Neutrophil (primary cell): ENCODE data around the gene B9D1.

Source experiments
- H3K27ac ChIP-seq: fragments of 200-600 bp; sonication (generic); 2 replicates; pipeline ENCODE4 v1.5.1; 2016; ENCODE audit warnings: mild to moderate bottlenecking, moderate library complexity
- H3K27me3 ChIP-seq: fragments of 200-600 bp; sonication (generic); 2 replicates; pipeline ENCODE4 v1.6.0; 2016; ENCODE audit warnings: mild to moderate bottlenecking
- H3K36me3 ChIP-seq: fragments of 200-600 bp; sonication (generic); 2 replicates; pipeline ENCODE4 v1.5.1; 2017
- H3K4me1 ChIP-seq, 2 experiments: fragments of 200-600 bp in 1 of 2; sonication (generic) in 1 of 2; 1 replicate in 1 of 2; 2 replicates in 1 of 2; pipeline versions ENCODE4 v1.5.1 to v1.6.1; 2013 to 2016; ENCODE audit warnings: low read depth in 1 of 2, low read length in 1 of 2, mild to moderate bottlenecking in 1 of 2, moderate library complexity in 1 of 2; ENCODE audit not compliant: control insufficient read depth in 1 of 2, insufficient read depth in 1 of 2
- H3K4me3 ChIP-seq, 2 experiments: fragments of 200-600 bp in 1 of 2; sonication (generic) in 1 of 2; 1 replicate in 1 of 2; 2 replicates in 1 of 2; pipeline ENCODE4 v1.5.1; 2013 to 2016; ENCODE audit warnings: low read depth in 1 of 2, low read length in 1 of 2, mild to moderate bottlenecking in 1 of 2, moderate library complexity in 1 of 2
- H3K9me3 ChIP-seq: fragments of 200-600 bp; sonication (generic); 2 replicates; pipeline ENCODE4 v1.5.1; 2016
- TF ChIP-seq, protein P1 (sequence below): fragments of 200-600 bp; sonication (generic); IDR thresholded peaks from 2 replicates; pipeline ENCODE4 v1.5.1; 2016; ENCODE audit warnings: antibody characterized with exemption

Gene B9D1

DNA sequence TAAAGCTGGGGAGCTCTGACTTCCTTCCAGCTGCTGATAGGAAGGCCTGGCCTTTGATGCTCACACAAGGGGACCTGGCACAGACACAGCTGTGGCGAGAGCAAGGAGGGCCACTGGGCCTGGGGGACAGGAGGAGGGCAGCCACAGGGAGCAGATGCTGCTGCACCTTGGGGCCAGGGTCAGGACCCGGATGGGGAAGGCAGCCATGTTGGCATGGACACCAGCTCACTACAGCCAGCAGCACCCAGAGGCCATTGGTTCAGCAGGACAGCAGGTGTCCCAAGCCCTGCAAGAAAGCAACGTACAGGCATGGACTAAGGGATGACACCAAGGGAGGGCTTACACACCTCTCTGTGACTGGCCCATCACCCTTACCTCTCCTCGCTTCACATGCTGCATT, 40.5 kb upstream of the B9D1 start:
- Histone ChIP-seq H3K4me1 (peaks cover 6 to 8% of the 10 kb centered on the region in 2 experiments), H3K27ac (no peak overlapping the region), H3K36me3 (no peaks in the 10 kb centered on the region), H3K4me3 (no peak overlapping the region), H3K27me3 (no peaks in the 10 kb centered on the region), H3K9me3 (no peaks in the 10 kb centered on the region)
- TF ChIP-seq, protein P1, sequence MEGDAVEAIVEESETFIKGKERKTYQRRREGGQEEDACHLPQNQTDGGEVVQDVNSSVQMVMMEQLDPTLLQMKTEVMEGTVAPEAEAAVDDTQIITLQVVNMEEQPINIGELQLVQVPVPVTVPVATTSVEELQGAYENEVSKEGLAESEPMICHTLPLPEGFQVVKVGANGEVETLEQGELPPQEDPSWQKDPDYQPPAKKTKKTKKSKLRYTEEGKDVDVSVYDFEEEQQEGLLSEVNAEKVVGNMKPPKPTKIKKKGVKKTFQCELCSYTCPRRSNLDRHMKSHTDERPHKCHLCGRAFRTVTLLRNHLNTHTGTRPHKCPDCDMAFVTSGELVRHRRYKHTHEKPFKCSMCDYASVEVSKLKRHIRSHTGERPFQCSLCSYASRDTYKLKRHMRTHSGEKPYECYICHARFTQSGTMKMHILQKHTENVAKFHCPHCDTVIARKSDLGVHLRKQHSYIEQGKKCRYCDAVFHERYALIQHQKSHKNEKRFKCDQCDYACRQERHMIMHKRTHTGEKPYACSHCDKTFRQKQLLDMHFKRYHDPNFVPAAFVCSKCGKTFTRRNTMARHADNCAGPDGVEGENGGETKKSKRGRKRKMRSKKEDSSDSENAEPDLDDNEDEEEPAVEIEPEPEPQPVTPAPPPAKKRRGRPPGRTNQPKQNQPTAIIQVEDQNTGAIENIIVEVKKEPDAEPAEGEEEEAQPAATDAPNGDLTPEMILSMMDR, result no peak

DNA sequence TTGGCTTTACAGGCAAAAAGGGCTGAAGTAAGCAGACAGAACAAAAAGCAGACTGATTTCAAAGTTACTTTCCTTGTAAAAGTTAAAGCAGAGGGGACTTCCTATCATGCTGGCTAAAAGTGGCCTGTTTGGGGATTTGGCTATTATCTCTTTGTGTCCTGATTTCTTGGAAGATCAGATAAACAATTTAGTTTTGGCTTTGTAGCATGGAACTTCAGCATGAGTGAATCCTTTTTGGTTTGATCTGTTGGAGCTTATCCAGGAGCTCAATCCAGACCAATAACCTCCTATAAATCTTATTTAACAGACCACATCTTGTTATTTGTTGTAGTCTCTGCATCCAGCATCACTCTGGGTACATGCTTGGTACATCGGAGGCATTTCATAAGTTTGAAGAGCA, 39.6 kb upstream of the B9D1 start:
- Histone ChIP-seq H3K9me3 (no peaks in the 10 kb centered on the region), H3K27ac (no peak overlapping the region), H3K4me1 (peaks cover 6 to 8% of the 10 kb centered on the region in 2 experiments), H3K4me3 (no peak overlapping the region), H3K27me3 (no peaks in the 10 kb centered on the region), H3K36me3 (no peaks in the 10 kb centered on the region)
- TF ChIP-seq, protein P1, result no peak

DNA sequence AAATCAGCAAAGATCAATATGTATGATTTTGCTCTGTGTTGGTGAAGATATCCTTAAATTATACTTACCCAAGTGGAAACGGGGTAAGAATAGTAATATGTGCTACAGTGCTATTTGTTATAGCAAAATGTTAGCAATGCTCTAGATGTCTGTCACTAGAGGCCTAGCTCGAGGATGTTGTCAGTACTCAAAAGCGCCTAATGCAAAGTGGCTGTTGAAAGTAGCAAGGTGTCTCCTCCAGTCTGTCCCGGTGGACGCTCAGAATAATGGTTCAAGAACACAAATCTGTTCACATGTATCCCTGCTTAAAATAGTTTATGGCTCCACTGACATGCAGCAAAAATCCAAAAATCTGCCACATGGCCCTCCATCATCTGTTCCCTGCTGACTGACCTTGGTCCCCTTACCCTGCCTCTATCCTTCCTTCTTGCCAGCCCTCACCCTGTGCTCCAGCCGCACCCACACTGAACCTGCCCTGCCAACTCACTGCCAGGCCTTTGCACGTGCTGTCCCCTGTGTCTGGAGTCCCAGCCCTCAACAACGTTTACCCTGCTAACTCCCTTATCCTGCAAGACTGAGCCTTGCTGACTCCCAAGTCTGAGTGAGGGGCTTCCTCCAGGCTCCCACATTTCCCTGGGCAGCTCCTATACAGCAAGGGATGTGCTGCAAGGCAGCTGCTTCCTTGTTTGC, 38.9 kb upstream of the B9D1 start:
- peaks cover 6 to 8% of the 10 kb centered on the region in 2 experiments for H3K4me1 ChIP-seq
- no peak overlapping the region for H3K4me3 ChIP-seq
- H3K27me3 ChIP-seq, result no peaks in the 10 kb centered on the region
- no peak overlapping the region for H3K27ac ChIP-seq
- no peaks in the 10 kb centered on the region for H3K9me3 ChIP-seq
- H3K36me3 ChIP-seq, result no peaks in the 10 kb centered on the region
- TF ChIP-seq, protein P1, result no peak

DNA sequence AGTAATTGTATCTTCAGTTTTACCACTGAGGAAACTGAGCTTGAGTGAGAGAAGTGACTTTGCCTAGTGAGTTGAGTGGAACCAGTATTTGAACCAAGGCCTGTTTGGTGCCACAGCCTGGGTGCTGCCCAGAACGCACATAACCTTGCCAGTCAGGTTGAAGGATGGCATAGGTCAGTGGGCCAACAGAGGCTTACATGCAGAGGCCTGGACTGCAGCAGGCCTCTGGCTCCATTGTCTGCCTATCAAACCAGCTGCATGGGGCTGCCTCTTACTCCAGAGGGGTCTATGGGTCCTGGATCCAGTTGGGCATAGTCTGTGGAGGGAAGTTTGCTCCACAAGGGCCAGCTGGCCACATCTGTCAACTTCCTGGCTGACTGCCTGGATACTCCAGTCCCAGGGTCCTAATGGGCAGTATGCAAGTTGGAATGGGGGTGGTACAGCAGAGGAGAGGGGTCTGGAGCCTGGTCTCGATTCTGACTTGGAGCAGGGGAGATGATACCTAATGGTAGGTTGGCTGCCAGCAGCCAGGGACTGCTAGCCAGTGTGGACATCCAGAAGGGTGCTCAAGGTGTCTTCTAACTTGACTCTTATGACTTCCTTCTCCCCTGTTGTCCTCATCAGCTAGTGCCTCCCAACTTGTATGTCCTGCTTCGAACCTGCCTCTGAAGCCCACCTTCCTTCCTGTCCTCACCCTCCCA, 37.4 kb upstream of the B9D1 start:
- TF ChIP-seq, protein P1, result no peak
- H3K27ac ChIP-seq, result no peak overlapping the region

DNA sequence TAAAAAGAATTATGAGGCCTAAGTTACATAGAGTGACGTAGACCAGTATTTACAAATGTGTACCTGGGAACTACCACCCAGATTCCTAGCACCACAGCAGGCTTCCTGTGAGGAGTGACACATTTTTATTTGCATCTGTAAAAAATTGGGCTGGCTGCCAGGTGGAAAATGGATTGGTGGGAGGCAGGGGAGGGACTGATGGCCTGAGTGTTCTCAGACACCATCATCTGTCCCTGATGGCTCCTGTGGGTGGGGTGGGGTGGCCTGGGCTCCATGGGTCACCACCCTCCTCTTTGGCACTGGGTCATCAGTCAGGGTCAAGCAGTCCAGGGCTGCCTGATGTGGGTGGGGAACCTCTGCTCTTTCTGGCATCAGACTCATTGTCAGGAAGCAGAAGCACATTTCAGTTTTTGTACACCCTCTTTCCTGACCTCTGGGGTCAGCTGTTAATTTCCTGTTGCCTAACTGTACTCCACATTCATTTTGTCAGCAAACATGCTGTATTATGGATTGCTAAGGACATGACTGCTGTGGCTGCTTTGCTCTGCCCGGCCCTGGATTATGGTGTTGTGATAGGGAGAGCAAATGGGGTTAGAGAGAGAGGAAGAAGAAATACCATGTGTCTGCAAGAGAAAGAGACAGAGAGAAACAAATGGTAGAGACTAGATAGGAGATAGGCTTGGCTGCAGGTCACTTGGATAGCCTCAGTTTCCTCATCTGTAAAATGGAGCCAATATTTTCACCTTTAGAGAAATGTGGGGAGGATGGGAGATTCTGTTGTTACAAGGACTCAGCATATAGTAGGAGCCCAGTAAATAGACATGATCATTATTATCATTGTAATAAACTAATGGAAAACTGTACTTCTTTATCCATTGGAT, 36.0 kb upstream of the B9D1 start:
- no peak overlapping the region for H3K27ac ChIP-seq
- TF ChIP-seq, protein P1, result no peak

More for the DNA sequence above, 37.4 kb upstream of the B9D1 start:
- H3K4me1 ChIP-seq, result peaks cover 6 to 8% of the 10 kb centered on the region in 2 experiments
- H3K27me3 ChIP-seq, result no peaks in the 10 kb centered on the region
- H3K36me3 ChIP-seq, result no peaks in the 10 kb centered on the region
- H3K4me3 ChIP-seq, result no peak overlapping the region
- no peaks in the 10 kb centered on the region for H3K9me3 ChIP-seq

More for the DNA sequence above, 36.0 kb upstream of the B9D1 start:
- Histone ChIP-seq H3K9me3 (no peaks in the 10 kb centered on the region), H3K36me3 (no peaks in the 10 kb centered on the region), H3K4me1 (peaks cover 6 to 8% of the 10 kb centered on the region in 2 experiments), H3K27me3 (no peaks in the 10 kb centered on the region), H3K4me3 (no peak overlapping the region)
